Tibial artery (tissue), 4 donors: ENCODE results near the gene PRR5L.

Source experiments
- DNase-seq, 2 donors: peaks; one replicate each; pipeline ENCODE4 v3.0.0-alpha.2; 2019
- H3K27ac ChIP-seq, 2 donors: fragments of 200-600 bp; sonication (generic) in 1 of 2; 1 replicate in 1 of 2; 2 replicates in 1 of 2; pipeline ENCODE4 v1.5.1; 2018 to 2019; ENCODE audit warnings: mild to moderate bottlenecking in 1 of 2
- H3K27me3 ChIP-seq, 2 donors: fragments of 200-600 bp; sonication (generic) in 1 of 2; one replicate each; pipeline versions ENCODE4 v1.5.1 to v1.6.0; 2016 to 2019
- H3K36me3 ChIP-seq, 3 donors: fragments of 200-600 bp; sonication (generic) in 2 of 3; one replicate each; pipeline ENCODE4 v1.5.1; 2016 to 2019; ENCODE audit warnings: mild to moderate bottlenecking in 2 of 3
- H3K4me1 ChIP-seq, 4 donors: fragments of 200-600 bp; sonication (generic) in 2 of 4; 1 replicate in 3 of 4; 2 replicates in 1 of 4; pipeline ENCODE4 v1.5.1; 2016 to 2019
- H3K4me3 ChIP-seq, 2 donors: fragments of 200-600 bp; sonication (generic) in 1 of 2; 1 replicate in 1 of 2; 2 replicates in 1 of 2; pipeline ENCODE4 v1.5.1; 2018 to 2019; ENCODE audit warnings: mild to moderate bottlenecking in 2 of 2
- H3K9me3 ChIP-seq, 3 donors: fragments of 200-600 bp; sonication (generic) in 1 of 3; one replicate each; pipeline ENCODE4 v1.5.1; 2016 to 2019
- intact Hi-C: fragments of 100-400 bp; cut with DNase I; formaldehyde crosslinking; loops from one replicate; pipeline ENCODE4 v1.15.0; 2023; ENCODE audit warnings: low total_unique reads
- TF ChIP-seq, protein P1 (sequence below), 2 experiments: fragments of 200-600 bp in 1 of 2; fragments of 450-650 bp in 1 of 2; IDR thresholded peaks; one replicate each; pipeline ENCODE4 v1.5.1; 2017 to 2019; ENCODE audit warnings: antibody characterized with exemption in 2 of 2, mild to moderate bottlenecking in 1 of 2, moderate library complexity in 1 of 2

PRR5L gene

DNA sequence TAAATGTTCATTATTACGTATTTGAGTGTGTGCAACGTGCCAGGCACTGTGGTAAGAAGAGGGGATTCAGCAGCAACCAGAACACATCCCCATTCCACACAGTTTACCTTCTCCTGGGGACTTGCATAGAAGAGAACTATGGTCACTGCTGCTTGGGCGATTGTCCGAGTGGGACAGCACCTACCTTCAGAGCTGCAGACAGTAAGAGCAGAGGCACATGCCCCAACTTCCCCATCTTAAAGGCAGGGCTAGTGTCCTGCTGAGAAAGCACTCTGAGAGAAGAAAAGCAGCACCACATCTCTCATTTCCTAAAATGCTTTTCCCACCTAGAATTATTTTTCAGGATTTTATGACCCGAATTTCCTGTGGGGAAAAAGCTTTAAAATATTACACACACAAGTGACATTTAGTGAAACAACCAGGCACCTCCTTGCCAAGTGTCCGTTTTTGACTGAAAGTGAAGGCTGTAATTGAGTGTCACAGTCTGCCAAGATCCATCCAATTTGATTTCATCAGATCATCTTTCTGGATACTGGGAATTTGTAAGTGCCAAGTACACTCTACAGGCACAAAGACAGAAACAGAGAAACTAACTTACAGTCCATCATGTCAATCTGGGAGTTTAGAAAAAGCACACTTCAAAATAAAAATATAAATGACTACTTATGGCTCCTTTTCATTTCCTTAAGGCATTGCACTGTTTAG is 189.4 kb downstream of the PRR5L start:
- Histone ChIP-seq H3K27ac (no peak overlapping the region), H3K4me1 (peaks cover 0 to 8% (median 0%) of the 10 kb centered on the region in 4 donors), H3K36me3 (peaks cover 33 to 73% (median 37%) of the 10 kb centered on the region in 3 donors), H3K4me3 (no peak overlapping the region), H3K9me3 (no peaks in the 10 kb centered on the region), H3K27me3 (no peaks in the 10 kb centered on the region)
- intact Hi-C loops, result loop anchor here (10.0 kb wide), 1 partner anchor 871 kb away; the partner anchor contains the start of gene FJX1
- peak in 1 of 2 donors; percentile 28 for DNase-seq
- TF ChIP-seq, protein P1, sequence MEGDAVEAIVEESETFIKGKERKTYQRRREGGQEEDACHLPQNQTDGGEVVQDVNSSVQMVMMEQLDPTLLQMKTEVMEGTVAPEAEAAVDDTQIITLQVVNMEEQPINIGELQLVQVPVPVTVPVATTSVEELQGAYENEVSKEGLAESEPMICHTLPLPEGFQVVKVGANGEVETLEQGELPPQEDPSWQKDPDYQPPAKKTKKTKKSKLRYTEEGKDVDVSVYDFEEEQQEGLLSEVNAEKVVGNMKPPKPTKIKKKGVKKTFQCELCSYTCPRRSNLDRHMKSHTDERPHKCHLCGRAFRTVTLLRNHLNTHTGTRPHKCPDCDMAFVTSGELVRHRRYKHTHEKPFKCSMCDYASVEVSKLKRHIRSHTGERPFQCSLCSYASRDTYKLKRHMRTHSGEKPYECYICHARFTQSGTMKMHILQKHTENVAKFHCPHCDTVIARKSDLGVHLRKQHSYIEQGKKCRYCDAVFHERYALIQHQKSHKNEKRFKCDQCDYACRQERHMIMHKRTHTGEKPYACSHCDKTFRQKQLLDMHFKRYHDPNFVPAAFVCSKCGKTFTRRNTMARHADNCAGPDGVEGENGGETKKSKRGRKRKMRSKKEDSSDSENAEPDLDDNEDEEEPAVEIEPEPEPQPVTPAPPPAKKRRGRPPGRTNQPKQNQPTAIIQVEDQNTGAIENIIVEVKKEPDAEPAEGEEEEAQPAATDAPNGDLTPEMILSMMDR (IDR thresholded peaks at IDR 0.05), result no peak

DNA sequence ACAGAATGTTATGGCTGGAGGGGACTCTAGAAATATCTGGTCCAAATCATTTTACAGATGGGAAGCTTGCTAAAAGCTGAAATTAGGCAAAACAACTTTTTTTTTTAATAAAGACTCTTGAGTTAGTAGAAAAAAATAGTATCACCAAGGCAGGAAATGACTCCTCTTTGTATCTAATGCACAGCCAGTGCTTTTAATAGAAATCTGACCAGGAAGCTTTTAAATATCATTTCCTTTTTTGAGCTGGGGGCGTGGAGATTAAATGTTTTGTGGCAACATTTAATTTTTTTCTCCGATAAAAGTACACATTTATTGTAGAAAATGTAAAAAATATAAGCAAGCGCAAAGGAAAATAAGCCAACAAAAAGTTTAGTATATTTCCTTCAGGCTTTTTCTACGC is 191.5 kb downstream of the PRR5L start:
- Histone ChIP-seq H3K4me3 (no peak overlapping the region), H3K9me3 (no peaks in the 10 kb centered on the region), H3K4me1 (peaks cover 0 to 8% (median 0%) of the 10 kb centered on the region in 4 donors), H3K27ac (no peak overlapping the region), H3K27me3 (no peaks in the 10 kb centered on the region), H3K36me3 (peaks cover 40 to 89% (median 52%) of the 10 kb centered on the region in 3 donors)
- intact Hi-C loops, result loop anchor here (10.0 kb wide), 1 partner anchor 873 kb away; the partner anchor contains the start of gene FJX1
- no peak for DNase-seq
- TF ChIP-seq, protein P1 (IDR thresholded peaks at IDR 0.05), result no peak

DNA sequence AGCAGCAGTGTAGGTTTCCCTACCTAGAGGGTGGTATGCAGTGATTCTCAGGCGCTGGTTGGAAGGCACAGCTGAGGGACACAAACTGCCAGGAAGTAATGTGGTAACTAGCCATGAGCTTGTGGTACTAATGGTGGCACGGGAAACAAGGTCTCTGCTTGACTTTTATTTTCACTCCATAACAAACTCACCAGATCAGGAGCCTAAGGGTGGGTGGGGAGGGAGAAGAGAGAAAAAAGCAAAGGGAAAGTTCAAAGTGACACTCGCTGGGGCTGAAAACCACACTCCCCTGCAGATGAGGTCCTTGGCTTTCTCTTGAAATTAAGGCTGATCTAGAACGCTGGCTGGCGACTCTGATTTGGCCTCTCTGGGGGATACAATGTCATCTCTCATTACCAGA is 192.0 kb downstream of the PRR5L start:
- intact Hi-C loops, result loop anchor here (10.0 kb wide), 1 partner anchor 873 kb away; the partner anchor contains the start of gene FJX1
- TF ChIP-seq, protein P1 (IDR thresholded peaks at IDR 0.05), result no peak

DNA sequence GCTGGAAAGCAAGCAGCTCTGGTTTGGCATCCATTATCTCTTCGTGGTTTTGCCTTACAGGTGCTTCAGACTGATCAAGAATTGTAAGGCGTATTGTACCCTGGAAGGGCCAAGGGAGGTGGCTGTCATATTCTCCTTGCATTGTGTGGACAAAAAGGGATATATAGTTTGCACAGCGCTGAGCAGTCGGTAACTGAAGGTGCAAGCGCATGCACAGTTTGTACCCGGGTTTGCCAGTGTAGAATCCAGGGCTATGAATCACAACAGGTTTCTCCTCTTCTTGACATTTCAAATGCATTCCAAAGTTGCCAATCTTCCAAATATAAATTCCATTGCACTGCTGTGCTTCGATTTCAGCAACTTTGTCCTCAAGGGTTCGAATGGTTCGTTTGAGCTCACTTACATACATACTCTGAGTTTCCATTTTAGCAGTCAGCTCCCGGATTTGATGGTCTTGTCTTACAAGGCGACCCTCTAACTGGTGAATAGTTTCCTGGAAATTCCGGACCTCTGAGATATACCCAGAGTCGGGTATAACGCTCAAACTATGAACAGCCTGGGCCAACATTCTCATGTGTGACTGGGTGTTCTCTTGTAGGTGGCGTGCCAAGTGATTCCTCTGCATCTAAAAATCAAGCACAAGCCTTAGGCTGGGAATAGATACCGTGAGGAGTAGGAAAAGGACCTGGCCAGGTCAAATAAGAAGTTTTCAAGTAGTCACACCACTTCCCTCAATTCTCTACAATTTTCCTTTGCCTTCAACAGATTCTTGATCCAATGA is 194.1 kb downstream of the PRR5L start:
- H3K9me3 ChIP-seq, result no peaks in the 10 kb centered on the region
- H3K27ac ChIP-seq, result no peak overlapping the region
- peaks cover 54 to 86% (median 68%) of the 10 kb centered on the region in 3 donors for H3K36me3 ChIP-seq
- H3K4me3 ChIP-seq, result no peak overlapping the region
- peaks cover 0 to 8% (median 0%) of the 10 kb centered on the region in 4 donors for H3K4me1 ChIP-seq
- TF ChIP-seq, protein P1 (IDR thresholded peaks at IDR 0.05), result no peak
- no peaks in the 10 kb centered on the region for H3K27me3 ChIP-seq
- intact Hi-C loops, result loop anchor here (5.0 kb wide), 1 partner anchor 188 kb away; no protein-coding TSS in a partner anchor
- no peak for DNase-seq

More for the DNA sequence above, 192.0 kb downstream of the PRR5L start:
- Histone ChIP-seq H3K4me3 (no peak overlapping the region), H3K36me3 (peaks cover 40 to 88% (median 52%) of the 10 kb centered on the region in 3 donors), H3K27ac (no peak overlapping the region), H3K9me3 (no peaks in the 10 kb centered on the region), H3K4me1 (peaks cover 0 to 8% (median 0%) of the 10 kb centered on the region in 4 donors), H3K27me3 (no peaks in the 10 kb centered on the region)
- no peak for DNase-seq

DNA sequence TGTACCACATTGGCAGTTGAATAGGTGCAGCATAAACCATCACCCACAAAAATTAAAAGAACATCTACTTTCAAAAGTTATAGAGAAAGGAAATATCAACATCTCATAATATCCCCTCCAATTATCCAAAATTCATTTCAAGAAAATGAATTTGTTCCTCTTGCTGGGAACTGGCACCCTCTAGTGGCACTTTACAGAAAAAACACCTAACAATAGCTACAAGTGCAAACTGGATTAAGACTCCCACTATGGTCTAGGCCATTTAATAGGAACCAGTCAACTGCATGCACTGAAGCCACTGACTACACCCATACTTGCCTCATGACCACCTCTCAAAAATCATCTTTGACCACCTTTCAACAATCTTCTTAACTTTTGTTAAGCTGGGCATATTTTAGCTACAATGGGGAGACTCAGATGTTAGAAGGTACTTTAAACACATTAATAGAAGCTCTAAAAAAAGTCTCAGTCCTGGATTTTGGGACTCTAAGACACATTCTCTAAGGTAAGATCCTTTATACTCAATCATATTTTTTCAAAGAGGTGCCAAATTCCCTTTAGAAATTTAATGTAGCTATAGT is 196.7 kb downstream of the PRR5L start:
- H3K27ac ChIP-seq, result no peak overlapping the region
- DNase-seq, result no peak
- H3K4me3 ChIP-seq, result no peak overlapping the region
- no peaks in the 10 kb centered on the region for H3K27me3 ChIP-seq
- no peaks in the 10 kb centered on the region for H3K9me3 ChIP-seq
- peaks cover 0 to 5% (median 0%) of the 10 kb centered on the region in 4 donors for H3K4me1 ChIP-seq
- H3K36me3 ChIP-seq, result peaks cover 69 to 87% (median 71%) of the 10 kb centered on the region in 3 donors
- TF ChIP-seq, protein P1 (IDR thresholded peaks at IDR 0.05), result peak; percentile 61 to 74
- intact Hi-C loops, result loop anchor here (5.0 kb wide), 1 partner anchor 191 kb away; no protein-coding TSS in a partner anchor
